ENCODE measurements around the gene FRMPD1.

FRMPD1 gene

DNA sequence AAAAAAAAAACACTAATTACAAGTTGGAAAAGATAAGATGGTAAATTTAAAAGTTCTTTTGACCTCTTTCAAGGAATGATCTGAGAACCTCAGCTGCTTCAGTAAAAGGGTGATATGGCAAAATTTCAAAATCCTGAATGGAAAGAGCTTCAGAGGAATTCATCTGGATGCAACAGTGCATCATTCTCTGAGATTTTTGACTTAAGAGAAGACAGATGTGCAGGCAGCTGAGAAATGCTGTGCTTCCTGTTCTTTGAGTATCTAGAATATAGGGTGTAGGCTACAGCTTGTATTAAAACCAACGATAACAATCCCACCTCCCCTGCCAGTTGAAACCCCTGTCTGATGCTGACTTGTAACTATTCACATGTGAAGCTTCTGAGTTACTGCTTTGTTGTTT is 6.2 kb downstream of the FRMPD1 start:
- no peak for DNase-seq (ENCODE audit: insufficient read length)
- TF ChIP-seq POLR2AphosphoS5 (IDR thresholded peaks at IDR 0.05; ENCODE audit: low read depth, low read length) (no peak), POLR2A (IDR thresholded peaks at IDR 0.05; ENCODE audit: low read depth, low read length) (no peak), TAF1 (IDR thresholded peaks at IDR 0.05; ENCODE audit: borderline replicate concordance, low read depth, low read length) (no peak)

DNA sequence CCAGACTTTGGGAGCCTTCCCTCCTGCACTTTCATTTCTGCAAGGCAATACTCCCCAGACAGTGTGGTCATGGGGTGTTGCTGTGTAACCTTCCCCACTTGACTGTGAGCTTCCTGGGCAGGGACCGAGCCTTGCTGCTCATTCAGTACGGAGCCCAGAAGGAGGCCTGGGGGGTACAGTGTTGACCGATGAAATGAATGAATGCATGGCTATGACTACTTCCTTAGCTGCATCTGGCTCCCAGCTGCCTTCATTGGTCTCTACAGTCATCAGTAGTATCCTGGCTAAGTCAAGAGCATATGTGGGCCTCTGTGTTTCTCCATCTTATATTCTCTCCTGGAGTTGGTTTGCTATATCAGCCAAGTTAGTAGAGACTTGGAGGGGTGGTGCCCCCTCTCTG is 9.9 kb downstream of the FRMPD1 start:
- no peak for FAIRE-seq
- no peak for DNase-seq (ENCODE audit: insufficient read length)
- TF ChIP-seq POLR2A (IDR thresholded peaks at IDR 0.05; ENCODE audit: low read depth, low read length): no peak
- no peak for TF ChIP-seq TAF1 (IDR thresholded peaks at IDR 0.05; ENCODE audit: borderline replicate concordance, low read depth, low read length)
- no peak for TF ChIP-seq POLR2AphosphoS5 (IDR thresholded peaks at IDR 0.05; ENCODE audit: low read depth, low read length)

More for the DNA sequence above, 6.2 kb downstream of the FRMPD1 start:
- FAIRE-seq: no peak

DNA sequence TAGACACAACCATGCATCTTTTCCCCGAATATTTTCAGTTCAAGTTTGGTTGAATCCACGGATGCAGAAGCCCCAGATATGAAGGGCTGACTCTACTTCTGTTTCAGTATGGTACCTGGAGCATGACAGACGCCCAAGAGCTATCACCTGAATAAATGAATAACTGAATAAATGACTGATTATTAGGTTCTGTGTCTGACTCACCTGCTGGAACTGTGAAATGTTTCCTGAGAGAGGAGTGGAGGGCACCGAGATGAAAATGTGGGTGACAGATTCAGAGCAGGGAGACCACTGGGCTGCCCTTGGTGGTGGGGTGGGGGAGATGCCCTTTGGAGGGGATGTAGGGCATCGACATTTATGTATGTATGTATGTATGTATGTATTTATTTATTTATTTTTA is 13.2 kb downstream of the FRMPD1 start:
- DNase-seq (ENCODE audit: insufficient read length) (no peak), FAIRE-seq (no peak)
- TF ChIP-seq TAF1 (IDR thresholded peaks at IDR 0.05; ENCODE audit: borderline replicate concordance, low read depth, low read length) (no peak), POLR2AphosphoS5 (IDR thresholded peaks at IDR 0.05; ENCODE audit: low read depth, low read length) (no peak), POLR2A (IDR thresholded peaks at IDR 0.05; ENCODE audit: low read depth, low read length) (no peak)

DNA sequence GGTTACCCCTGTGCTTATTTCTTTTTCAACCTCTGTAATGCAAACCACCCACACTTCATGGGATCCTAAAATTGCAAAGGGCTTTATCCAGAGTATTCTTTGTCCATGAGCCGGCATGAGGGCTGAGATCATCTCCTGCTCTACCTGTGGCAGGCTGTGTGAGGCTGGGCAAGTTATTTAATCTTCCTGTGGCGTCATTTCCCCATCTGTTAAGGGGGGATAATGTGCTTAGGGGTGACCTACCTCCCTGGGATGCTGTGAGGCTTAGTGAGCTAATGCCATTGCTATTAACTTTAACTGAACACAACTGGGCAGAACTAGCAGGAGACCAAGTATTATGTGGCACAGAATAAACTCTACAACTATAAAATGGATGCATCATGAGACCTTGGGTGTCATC is 17.0 kb downstream of the FRMPD1 start:
- DNase-seq (ENCODE audit: insufficient read length): no peak
- no peak for FAIRE-seq
- TF ChIP-seq TAF1 (IDR thresholded peaks at IDR 0.05; ENCODE audit: borderline replicate concordance, low read depth, low read length): no peak
- no peak for TF ChIP-seq POLR2AphosphoS5 (IDR thresholded peaks at IDR 0.05; ENCODE audit: low read depth, low read length)
- no peak for TF ChIP-seq POLR2A (IDR thresholded peaks at IDR 0.05; ENCODE audit: low read depth, low read length)

DNA sequence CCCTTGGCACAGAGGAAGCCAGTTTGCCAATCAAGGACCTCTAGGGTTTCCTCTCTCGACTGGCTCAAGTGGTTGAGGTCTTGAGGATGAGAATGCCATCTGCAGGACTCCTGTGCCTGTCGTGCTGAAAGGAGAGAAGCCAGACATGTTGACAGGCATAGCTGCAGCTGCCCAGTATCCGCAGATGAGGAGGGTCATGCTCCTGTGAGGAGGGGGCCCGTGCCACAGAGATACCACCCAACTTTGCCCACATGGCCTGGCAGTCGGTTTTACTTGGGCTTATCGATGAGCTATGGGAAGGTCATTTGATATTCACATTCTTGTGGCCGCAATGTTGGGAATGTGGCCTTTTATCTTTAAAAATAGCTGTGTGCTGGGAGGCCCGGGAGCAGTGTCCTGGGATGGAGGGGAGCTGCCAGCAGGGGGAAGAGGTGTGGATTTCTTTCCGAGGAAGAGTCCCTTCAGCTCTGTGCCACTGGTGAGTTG is 17.4 kb downstream of the FRMPD1 start:
- DNase-seq (ENCODE audit: insufficient read length): no peak
- TF ChIP-seq POLR2A (IDR thresholded peaks at IDR 0.05; ENCODE audit: low read depth, low read length) (no peak), POLR2AphosphoS5 (IDR thresholded peaks at IDR 0.05; ENCODE audit: low read depth, low read length) (no peak), TAF1 (IDR thresholded peaks at IDR 0.05; ENCODE audit: borderline replicate concordance, low read depth, low read length) (no peak)
- no peak for FAIRE-seq

DNA sequence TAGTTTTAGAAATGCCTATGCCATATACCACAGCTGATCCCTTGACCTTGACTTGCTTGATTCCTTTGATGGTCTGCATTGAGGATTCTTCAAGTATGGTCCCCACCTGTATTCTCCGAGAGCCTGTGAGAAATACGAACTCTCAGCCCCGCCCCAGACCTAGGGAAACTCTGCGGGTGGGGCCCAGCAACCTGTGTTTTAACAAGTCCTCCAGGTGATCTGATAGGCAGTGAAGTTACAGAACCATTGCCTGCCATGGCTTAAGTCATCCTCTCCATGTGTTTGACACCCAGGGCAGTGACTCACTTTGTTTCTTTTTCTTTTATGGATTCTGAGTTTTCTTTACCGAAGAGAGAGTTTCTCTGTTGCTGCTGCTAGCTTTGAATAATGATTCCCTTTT is 18.5 kb downstream of the FRMPD1 start:
- no peak for DNase-seq (ENCODE audit: insufficient read length)
- TF ChIP-seq POLR2AphosphoS5 (IDR thresholded peaks at IDR 0.05; ENCODE audit: low read depth, low read length): no peak
- FAIRE-seq: no peak

DNA sequence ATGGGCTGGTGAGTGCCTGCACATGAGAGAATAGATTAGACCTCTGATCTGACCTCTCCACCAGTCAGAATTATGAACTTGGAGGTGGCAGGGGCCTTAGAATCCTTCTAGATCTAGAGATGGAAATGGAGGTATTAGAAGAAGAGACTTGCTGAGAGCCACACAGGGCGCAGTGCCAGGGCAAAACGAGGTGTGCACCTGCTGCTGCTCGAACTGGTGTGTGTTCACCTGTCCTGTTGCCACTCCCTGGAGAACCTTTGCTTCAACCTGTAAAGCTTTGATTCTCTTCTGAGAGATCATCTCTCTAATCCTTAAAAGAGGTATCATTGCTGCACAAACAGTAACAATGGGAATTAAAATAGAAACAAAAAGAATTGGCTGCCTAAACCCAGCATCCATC is 24.9 kb downstream of the FRMPD1 start:
- TF ChIP-seq POLR2AphosphoS5 (IDR thresholded peaks at IDR 0.05; ENCODE audit: low read depth, low read length): no peak
- no peak for TF ChIP-seq POLR2A (IDR thresholded peaks at IDR 0.05; ENCODE audit: low read depth, low read length)
- TF ChIP-seq TAF1 (IDR thresholded peaks at IDR 0.05; ENCODE audit: borderline replicate concordance, low read depth, low read length): no peak
- DNase-seq (ENCODE audit: insufficient read length) (no peak), FAIRE-seq (no peak)

DNA sequence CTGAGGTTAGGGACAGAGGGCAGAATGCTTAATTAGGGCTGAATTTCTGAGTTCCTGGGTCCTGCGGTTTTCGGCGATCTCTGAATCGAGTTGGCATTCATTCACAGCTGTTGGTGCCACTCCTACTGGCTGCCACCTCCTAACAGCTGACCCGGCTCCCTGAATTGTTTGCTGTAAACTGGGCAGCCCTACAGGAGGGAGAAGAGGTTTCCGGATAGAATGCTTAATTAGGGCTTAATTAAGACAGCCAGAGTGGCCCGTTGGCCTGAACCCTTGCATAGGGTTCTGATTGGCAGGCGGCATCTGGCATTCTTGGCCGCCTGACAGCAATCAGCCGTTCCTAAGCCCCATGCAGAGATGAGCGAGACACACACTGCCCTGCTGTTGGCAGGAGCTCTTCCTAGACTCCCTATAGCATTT is 25.7 kb downstream of the FRMPD1 start:
- FAIRE-seq: no peak
- no peak for DNase-seq (ENCODE audit: insufficient read length)
- no peak for TF ChIP-seq POLR2A (IDR thresholded peaks at IDR 0.05; ENCODE audit: low read depth, low read length)
- no peak for TF ChIP-seq TAF1 (IDR thresholded peaks at IDR 0.05; ENCODE audit: borderline replicate concordance, low read depth, low read length)
- TF ChIP-seq POLR2AphosphoS5 (IDR thresholded peaks at IDR 0.05; ENCODE audit: low read depth, low read length): no peak

DNA sequence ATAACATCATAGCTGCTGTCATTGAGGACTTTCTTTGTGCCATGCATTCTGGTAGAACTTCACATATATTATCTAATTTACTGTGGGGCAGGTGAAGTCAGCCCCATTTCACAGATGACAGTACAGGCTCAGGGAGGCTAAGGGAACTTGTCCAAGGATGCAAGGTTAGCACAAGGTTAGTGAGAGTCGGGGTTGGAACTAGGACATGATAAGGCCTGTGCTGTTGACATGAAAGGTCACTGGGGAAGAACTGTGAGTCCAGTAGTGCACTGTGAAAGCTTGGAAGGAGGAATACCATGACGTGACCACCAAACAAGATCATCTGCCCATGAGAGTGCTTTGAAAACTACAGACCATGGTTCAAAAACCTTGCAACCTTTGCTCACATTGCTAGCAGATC is 26.7 kb downstream of the FRMPD1 start:
- DNase-seq (ENCODE audit: insufficient read length) (no peak), FAIRE-seq (no peak)
- no peak for TF ChIP-seq TAF1 (IDR thresholded peaks at IDR 0.05; ENCODE audit: borderline replicate concordance, low read depth, low read length)
- TF ChIP-seq POLR2AphosphoS5 (IDR thresholded peaks at IDR 0.05; ENCODE audit: low read depth, low read length): no peak
- no peak for TF ChIP-seq POLR2A (IDR thresholded peaks at IDR 0.05; ENCODE audit: low read depth, low read length)

DNA sequence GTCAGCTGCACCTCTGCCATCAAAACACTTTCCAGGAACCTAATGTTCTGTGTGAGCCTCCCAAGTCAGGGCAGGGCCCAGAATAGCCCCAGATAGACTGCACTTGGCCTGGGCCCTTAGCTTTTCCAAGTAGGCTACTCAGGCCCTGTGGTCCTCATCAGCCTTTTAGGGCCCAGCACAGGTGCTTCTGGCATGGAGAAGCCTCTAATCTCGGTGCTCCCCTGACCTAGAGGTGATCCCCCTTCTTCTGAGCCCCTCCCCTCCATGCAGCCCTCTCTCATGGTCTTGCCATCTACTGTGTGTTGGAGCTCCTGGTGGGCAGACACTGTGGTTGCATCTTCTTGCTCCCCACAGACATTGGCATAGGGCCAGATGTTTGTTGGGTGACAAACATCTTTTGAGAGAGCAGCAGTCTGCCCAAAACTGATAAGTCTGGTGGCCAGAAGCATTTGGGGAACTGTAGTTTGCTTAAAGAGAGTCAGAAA is 28.1 kb downstream of the FRMPD1 start:
- TF ChIP-seq POLR2AphosphoS5 (IDR thresholded peaks at IDR 0.05; ENCODE audit: low read depth, low read length): no peak
- TF ChIP-seq POLR2A (IDR thresholded peaks at IDR 0.05; ENCODE audit: low read depth, low read length): no peak
- no peak for DNase-seq (ENCODE audit: insufficient read length)
- FAIRE-seq: no peak

DNA sequence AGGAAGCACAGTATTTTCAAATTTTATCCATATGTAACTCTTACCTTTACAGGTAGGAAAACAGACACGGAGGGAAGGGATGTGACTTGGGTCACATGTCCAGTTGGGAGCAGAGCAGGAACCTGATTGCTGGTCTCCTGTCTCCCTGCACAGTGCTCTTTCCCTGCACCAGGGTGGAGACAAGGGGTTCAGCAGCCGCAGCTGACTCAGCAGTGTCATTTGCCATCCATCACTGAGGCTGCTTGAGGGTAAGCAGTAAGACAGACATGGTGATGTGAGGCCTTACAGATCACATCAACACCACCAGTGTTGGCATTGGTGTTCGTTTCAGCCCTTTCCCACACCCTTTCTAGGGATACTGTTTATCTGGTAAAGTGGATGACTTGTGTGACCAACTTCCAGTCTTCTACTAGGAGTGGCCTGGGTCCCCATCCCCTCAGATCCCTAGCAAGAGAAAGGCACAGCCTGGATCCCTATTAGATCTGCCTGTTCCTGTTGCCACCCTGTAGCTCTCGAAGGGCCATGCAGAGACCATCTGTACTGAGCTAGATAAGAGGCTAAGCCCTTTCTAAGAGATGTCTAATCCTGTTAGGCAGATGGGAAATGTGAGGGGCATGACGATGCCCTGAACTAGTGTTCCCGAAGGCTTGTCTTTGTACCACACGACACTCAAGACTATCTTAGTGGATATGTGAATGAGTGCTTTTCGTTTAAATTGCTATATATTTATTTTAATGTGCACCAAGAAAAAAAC is 29.1 kb downstream of the FRMPD1 start:
- TF ChIP-seq POLR2A (IDR thresholded peaks at IDR 0.05; ENCODE audit: low read depth, low read length) (no peak), POLR2AphosphoS5 (IDR thresholded peaks at IDR 0.05; ENCODE audit: low read depth, low read length) (no peak), TAF1 (IDR thresholded peaks at IDR 0.05; ENCODE audit: borderline replicate concordance, low read depth, low read length) (no peak)
- no peak for DNase-seq (ENCODE audit: insufficient read length)
- FAIRE-seq: no peak

DNA sequence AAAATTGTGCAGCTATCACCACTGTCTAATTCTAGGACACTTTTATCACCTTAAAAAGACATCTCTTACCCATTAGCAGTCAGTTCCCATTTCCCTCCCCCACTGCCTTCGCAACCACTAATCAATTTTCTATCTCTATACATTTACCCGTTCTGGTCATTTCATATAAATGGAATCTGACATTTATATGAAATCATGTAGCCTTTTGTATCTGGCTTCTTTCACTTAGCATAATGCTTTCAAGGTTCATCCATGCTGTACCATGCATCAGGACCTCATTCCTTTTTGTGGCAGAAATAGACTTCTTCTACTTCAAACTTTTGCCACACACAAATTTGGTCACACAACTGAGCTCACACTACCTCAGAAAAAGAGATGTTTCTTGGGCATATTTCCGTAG is 32.2 kb downstream of the FRMPD1 start:
- TF ChIP-seq TAF1 (IDR thresholded peaks at IDR 0.05; ENCODE audit: borderline replicate concordance, low read depth, low read length): no peak
- TF ChIP-seq POLR2AphosphoS5 (IDR thresholded peaks at IDR 0.05; ENCODE audit: low read depth, low read length): no peak
- DNase-seq (ENCODE audit: insufficient read length) (no peak), FAIRE-seq (no peak)

All from GM12892 (cell line).